Glomerular endothelial cell (primary cell): Measurements from ENCODE around the gene FAM120B. TPM values are rescaled to one million over a fixed set of nuclear protein-coding genes. Genes with fewer than 3 reads are reported as not detected.
"Not testable (repeated sequence)": the region's sequence is repeated elsewhere in the genome, so short reads cannot be mapped to it uniquely, and the experiment has no call there.

ENCODE experiments used
- DNase-seq: peaks from one replicate; pipeline ENCODE4 v3.0.0-alpha.2; 2011; ENCODE audit warnings: low read depth, low spot score; ENCODE audit errors: extremely low read depth
- total RNA-seq: library from RNA; depleted of rRNA; stranded (reverse); fragments of >200 nt; gene quantifications from 2 replicates; pipeline ENCODE4 v1.2.3, GENCODE V29; 2015

Gene FAM120B
- total RNA-seq, 1 donor from 2014 or later = 33.8 TPM

- DNase-seq = no peak
Measured at GRCh38 chr6:170296746-170297575, 9.6 kb upstream of the FAM120B start.

GRCh38 chr6:170297576-170298330, 8.8 kb upstream of the FAM120B start:
- no peak for DNase-seq

- DNase-seq = no peak
Measured at GRCh38 chr6:170298688-170299087, 7.9 kb upstream of the FAM120B start.

GRCh38 chr6:170301184-170301583, 5.4 kb upstream of the FAM120B start:
- DNase-seq = no peak

- no peak for DNase-seq
Measured at GRCh38 chr6:170305805-170306323, 694 bp upstream of the FAM120B start.

- DNase-seq = no peak
Measured at GRCh38 chr6:170307080-170307545, 555 bp downstream of the FAM120B start.

- no peak for DNase-seq
Measured at GRCh38 chr6:170308761-170309160, 2.2 kb downstream of the FAM120B start.

- no peak for DNase-seq
Measured at GRCh38 chr6:170311696-170312095, 5.1 kb downstream of the FAM120B start.

GRCh38 chr6:170312876-170313275, 6.3 kb downstream of the FAM120B start:
- no peak for DNase-seq

GRCh38 chr6:170313716-170314295, 7.2 kb downstream of the FAM120B start:
- no peak for DNase-seq

- no peak for DNase-seq
Measured at GRCh38 chr6:170314983-170315382, 8.4 kb downstream of the FAM120B start.

- DNase-seq = no peak
Measured at GRCh38 chr6:170316071-170316470, 9.5 kb downstream of the FAM120B start.

GRCh38 chr6:170317076-170317475, 10.5 kb downstream of the FAM120B start:
- DNase-seq = no peak

GRCh38 chr6:170317718-170318117, 11.2 kb downstream of the FAM120B start:
- DNase-seq = peak; percentile 45

- DNase-seq = no peak
Measured at GRCh38 chr6:170329321-170329720, 22.8 kb downstream of the FAM120B start.

- DNase-seq = not testable (repeated sequence)
Measured at GRCh38 chr6:170335199-170335598, 28.6 kb downstream of the FAM120B start.

GRCh38 chr6:170344631-170345576, 38.3 kb downstream of the FAM120B start:
- peak; percentile 92 for DNase-seq

- no peak for DNase-seq
Measured at GRCh38 chr6:170345662-170346061, 39.1 kb downstream of the FAM120B start.

- no peak for DNase-seq
Measured at GRCh38 chr6:170346649-170347048, 40.1 kb downstream of the FAM120B start.

GRCh38 chr6:170347091-170347490, 40.5 kb downstream of the FAM120B start:
- no peak for DNase-seq
